MM.1S (cell line): ENCODE results near the gene SCAMP1.

Experiments used
- DNase-seq: peaks from one replicate; pipeline ENCODE4 v3.0.0-alpha.2; 2015
- H2AFZ ChIP-seq: fragments of 300-600 bp; sonication (generic); 2 replicates; pipeline ENCODE4 v1.6.0; 2016; ENCODE audit warnings: antibody characterized with exemption, low read length
- H3F3A ChIP-seq: fragments of 300-600 bp; sonication (generic); 2 replicates; pipeline ENCODE4 v1.6.1; 2016; ENCODE audit warnings: mild to moderate bottlenecking, antibody characterized with exemption, low read length, moderate library complexity, mixed read lengths; ENCODE audit not compliant: insufficient read depth
- H3K27ac ChIP-seq: fragments of 300-600 bp; sonication (generic); 2 replicates; pipeline ENCODE4 v1.5.1; 2016; ENCODE audit warnings: mild to moderate bottlenecking, low read length
- H3K27me3 ChIP-seq: fragments of 300-600 bp; sonication (generic); replicated peaks from 2 replicates; pipeline ENCODE4 v1.6.0; 2016; ENCODE audit warnings: low read length; ENCODE audit not compliant: insufficient read depth
- H3K36me3 ChIP-seq: fragments of 300-600 bp; sonication (generic); replicated peaks from 2 replicates; pipeline ENCODE4 v1.6.1; 2016; ENCODE audit warnings: mild to moderate bottlenecking, low read length, mixed read lengths; ENCODE audit not compliant: insufficient read depth
- H3K4me1 ChIP-seq: fragments of 300-600 bp; sonication (generic); 2 replicates; pipeline ENCODE4 v1.6.1; 2016; ENCODE audit warnings: low read length, mixed read lengths
- H3K4me2 ChIP-seq: fragments of 300-600 bp; sonication (generic); 2 replicates; pipeline ENCODE4 v1.6.0; 2016; ENCODE audit warnings: low read depth, low read length
- H3K4me3 ChIP-seq: fragments of 300-600 bp; sonication (generic); 2 replicates; pipeline ENCODE4 v1.5.1; 2016; ENCODE audit warnings: low read length, mixed read lengths
- H3K79me2 ChIP-seq: fragments of 300-600 bp; sonication (generic); 2 replicates; pipeline ENCODE4 v1.6.1; 2016; ENCODE audit warnings: mixed run types, low read length, mixed read lengths
- H3K9ac ChIP-seq: fragments of 300-600 bp; sonication (generic); 2 replicates; pipeline ENCODE4 v1.6.1; 2016; ENCODE audit warnings: low read length, mixed read lengths
- H3K9me2 ChIP-seq: fragments of 300-600 bp; sonication (generic); replicated peaks from 2 replicates; pipeline ENCODE4 v1.6.1; 2016; ENCODE audit warnings: mild to moderate bottlenecking, low read length, mixed read lengths; ENCODE audit not compliant: insufficient read depth
- H3K9me3 ChIP-seq: fragments of 300-600 bp; sonication (generic); replicated peaks from 2 replicates; pipeline ENCODE4 v1.6.1; 2016; ENCODE audit warnings: mild to moderate bottlenecking, low read length, mixed read lengths; ENCODE audit not compliant: insufficient read depth
- H4K20me1 ChIP-seq: fragments of 300-600 bp; sonication (generic); 2 replicates; pipeline ENCODE4 v1.6.1; 2016; ENCODE audit warnings: mild to moderate bottlenecking, low read length, moderate library complexity, mixed read lengths; ENCODE audit not compliant: insufficient read depth
- CTCF ChIP-seq: fragments of 300-600 bp; sonication (generic); IDR thresholded peaks from 2 replicates; pipeline ENCODE4 v1.5.1; 2016; ENCODE audit warnings: antibody characterized with exemption, low read length, mixed read lengths
- EZH2 ChIP-seq: fragments of 300-600 bp; sonication (generic); optimal IDR thresholded peaks from 2 replicates; pipeline ENCODE3; 2017; ENCODE audit warnings: low read depth, mild to moderate bottlenecking, antibody characterized with exemption, low read length, mixed read lengths
- EZH2phosphoT487 ChIP-seq: fragments of 300-600 bp; sonication (generic); IDR thresholded peaks from 2 replicates; pipeline ENCODE4 v1.6.1; 2018; ENCODE audit warnings: antibody characterized with exemption, low read length

The SCAMP1 gene

GRCh38 chr5:78360924-78361630, 660 bp downstream of the SCAMP1 start:
- peak overlapping the region; percentile 47; the same call in 1 of the 2 replicates for H3K27ac ChIP-seq
- H3K4me1 ChIP-seq: no peaks in the 10 kb centered on the region
- peak overlapping the region; percentile 85 for H3K9ac ChIP-seq
- 0 out of 2 replicates have a peak, but pooled peaks cover 7% of the 10 kb centered on the region for H3F3A ChIP-seq
- TF ChIP-seq EZH2 (no peak), CTCF (peak; percentile 29), EZH2phosphoT487 (no peak)
- peaks cover 29% of the 10 kb centered on the region; the same call in 1 of the 2 replicates for H3K79me2 ChIP-seq
- H3K4me3 ChIP-seq: peak overlapping the region; percentile 99
- H3K36me3 ChIP-seq: no peaks in the 10 kb centered on the region
- H4K20me1 ChIP-seq: no peaks in the 10 kb centered on the region
- DNase-seq: peak; percentile 49
- H3K27me3 ChIP-seq: no peaks in the 10 kb centered on the region
- peak overlapping the region; percentile 93 for H2AFZ ChIP-seq
- no peaks in the 10 kb centered on the region for H3K9me3 ChIP-seq
- no peaks in the 10 kb centered on the region for H3K9me2 ChIP-seq
- H3K4me2 ChIP-seq: peak overlapping the region; percentile 84

DNA sequence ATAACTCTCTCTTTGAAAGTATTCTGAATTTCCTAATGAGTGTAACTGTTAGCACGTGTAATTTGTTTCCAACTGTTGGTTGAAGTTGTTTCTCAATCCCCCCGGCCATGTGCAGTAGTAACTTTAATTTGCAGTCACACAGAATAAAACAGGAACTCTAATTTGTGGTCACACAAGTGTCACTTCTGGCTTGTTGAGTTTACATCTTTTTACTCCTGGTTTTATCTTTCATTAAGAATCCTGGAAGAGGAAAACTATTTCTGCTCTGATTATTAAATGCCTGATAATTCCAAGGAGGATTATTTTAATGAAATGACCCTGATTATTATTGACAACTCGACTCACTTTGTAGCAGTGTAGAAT, 1.2 kb downstream of the SCAMP1 start:
- Histone ChIP-seq H3K27me3 (no peaks in the 10 kb centered on the region), H4K20me1 (no peaks in the 10 kb centered on the region), H3K4me1 (no peaks in the 10 kb centered on the region), H3K4me3 (peak overlapping the region; percentile 99), H3K9ac (peak overlapping the region; percentile 85; the same call in 1 of the 2 replicates), H3K27ac (no peak overlapping the region; the same call in 1 of the 2 replicates), H3K9me2 (no peaks in the 10 kb centered on the region), H3K9me3 (no peaks in the 10 kb centered on the region), H3F3A (0 out of 2 replicates have a peak, but pooled peaks cover 7% of the 10 kb centered on the region), H3K36me3 (no peaks in the 10 kb centered on the region), H2AFZ (peak overlapping the region; percentile 93), H3K4me2 (peak overlapping the region; percentile 84), H3K79me2 (peaks cover 29% of the 10 kb centered on the region; the same call in 1 of the 2 replicates)
- DNase-seq: peak; percentile 27
- TF ChIP-seq CTCF (no peak), EZH2phosphoT487 (no peak), EZH2 (no peak)

DNA sequence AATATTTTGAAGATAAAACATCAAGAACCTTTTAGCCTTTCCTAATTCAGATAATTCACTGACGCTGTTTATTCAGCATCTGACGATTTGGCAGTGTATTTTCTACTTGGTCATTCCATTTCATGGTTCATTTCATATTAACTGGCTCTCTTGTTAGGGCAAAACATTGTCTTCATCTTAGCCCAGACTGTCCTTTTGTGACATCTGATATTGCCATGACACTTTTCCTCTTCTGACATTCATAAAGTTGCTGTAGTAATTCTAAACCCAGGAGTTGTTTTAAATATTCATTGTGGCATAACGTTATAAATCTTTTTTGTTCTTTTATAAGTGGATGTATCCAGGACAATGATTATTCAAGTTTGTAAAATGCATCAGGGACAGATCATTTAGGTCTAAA, 1.8 kb downstream of the SCAMP1 start:
- no peak for TF ChIP-seq EZH2phosphoT487
- TF ChIP-seq CTCF: no peak
- TF ChIP-seq EZH2: no peak
- Histone ChIP-seq H3K4me3 (no peak overlapping the region), H2AFZ (no peak overlapping the region), H3K79me2 (peaks cover 31% of the 10 kb centered on the region), H3K9me3 (no peaks in the 10 kb centered on the region), H3K9ac (no peak overlapping the region), H4K20me1 (no peaks in the 10 kb centered on the region), H3K27me3 (no peaks in the 10 kb centered on the region), H3K4me1 (no peaks in the 10 kb centered on the region), H3K4me2 (peak overlapping the region; percentile 84), H3K27ac (no peak overlapping the region), H3F3A (0 out of 2 replicates have a peak, but pooled peaks cover 7% of the 10 kb centered on the region), H3K36me3 (no peaks in the 10 kb centered on the region), H3K9me2 (no peaks in the 10 kb centered on the region)
- no peak for DNase-seq
